AG20443 (cell line): ENCODE measurements around the gene SLC6A1.
A peak's percentile ranks its signal among the peaks of the same experiment; 100 is the strongest.

Source experiments
- DNase-seq: peaks from one replicate; pipeline ENCODE4 v3.0.0; 2012; ENCODE audit warnings: low spot score, mixed read lengths

Gene SLC6A1

GRCh38 chr3:10970306-10970960 is 22.1 kb upstream of the SLC6A1 start:
- no peak for DNase-seq

GRCh38 chr3:10972072-10972782 is 20.3 kb upstream of the SLC6A1 start:
- no peak for DNase-seq

GRCh38 chr3:10973046-10973595 is 19.4 kb upstream of the SLC6A1 start:
- DNase-seq, result no peak

GRCh38 chr3:10974131-10974530 is 18.4 kb upstream of the SLC6A1 start:
- no peak for DNase-seq

GRCh38 chr3:10974746-10975375 is 17.7 kb upstream of the SLC6A1 start:
- DNase-seq, result no peak

- DNase-seq, result no peak
These were observed 16.8 kb upstream of the SLC6A1 start for GRCh38 chr3:10975695-10976234.

GRCh38 chr3:10976770-10977169 is 15.8 kb upstream of the SLC6A1 start:
- no peak for DNase-seq

GRCh38 chr3:10977892-10978510 is 14.5 kb upstream of the SLC6A1 start:
- DNase-seq, result no peak

- DNase-seq, result no peak
These were observed 13.6 kb upstream of the SLC6A1 start for GRCh38 chr3:10978956-10979355.

- DNase-seq, result no peak
These were observed 12.2 kb upstream of the SLC6A1 start for GRCh38 chr3:10980312-10980711.

GRCh38 chr3:10981031-10981430 is 11.5 kb upstream of the SLC6A1 start:
- no peak for DNase-seq

- no peak for DNase-seq
These were observed 10.6 kb upstream of the SLC6A1 start for GRCh38 chr3:10981961-10982360.

GRCh38 chr3:10982782-10983181 is 9.8 kb upstream of the SLC6A1 start:
- no peak for DNase-seq

- peak; percentile 79 for DNase-seq
These were observed 9.2 kb upstream of the SLC6A1 start for GRCh38 chr3:10983219-10983916.

GRCh38 chr3:10984371-10984896 is 8.1 kb upstream of the SLC6A1 start:
- no peak for DNase-seq

- no peak for DNase-seq
These were observed 7.4 kb upstream of the SLC6A1 start for GRCh38 chr3:10985181-10985580.

GRCh38 chr3:10986592-10986991 is 6.0 kb upstream of the SLC6A1 start:
- no peak for DNase-seq

- no peak for DNase-seq
These were observed 4.4 kb upstream of the SLC6A1 start for GRCh38 chr3:10988001-10988665.

GRCh38 chr3:10988991-10989484 is 3.5 kb upstream of the SLC6A1 start:
- DNase-seq, result no peak

GRCh38 chr3:10992943-10993728 is 588 bp downstream of the SLC6A1 start:
- DNase-seq, result no peak
